HG02970 (cell line): ENCODE measurements around the gene COL4A6.
"Not testable (repeated sequence)": the region's sequence is repeated elsewhere in the genome, so short reads cannot be mapped to it uniquely, and the experiment has no call there.

Source experiments
- ATAC-seq: cut with Tn5 transposase; IDR thresholded peaks from one replicate; pipeline ENCODE4 v1.9.1; 2021; ENCODE audit warnings: mild to moderate bottlenecking, moderate library complexity, moderate number of reproducible peaks; ENCODE audit not compliant: unreplicated experiment, low FRiP score

COL4A6 gene

GRCh38 chrX:108438110-108438623 is at the start of gene COL4A6:
Gene COL4A6 (minus strand): TSS chrX:108438422. CDS start chrX:108438196, 226 bp downstream.
- no peak for ATAC-seq

- ATAC-seq, result no peak
Observed at GRCh38 chrX:108485960-108486359, 47.7 kb upstream of the COL4A6 start.

GRCh38 chrX:108484251-108484650 is 46.0 kb upstream of the COL4A6 start:
- ATAC-seq, result no peak

- ATAC-seq, result not testable (repeated sequence)
Observed at GRCh38 chrX:108481528-108481927, 43.3 kb upstream of the COL4A6 start.

GRCh38 chrX:108473979-108474378 is 35.8 kb upstream of the COL4A6 start:
- ATAC-seq, result no peak

GRCh38 chrX:108468486-108468885 is 30.3 kb upstream of the COL4A6 start:
- ATAC-seq, result no peak

- no peak for ATAC-seq
Observed at GRCh38 chrX:108464604-108465003, 26.4 kb upstream of the COL4A6 start.

- no peak for ATAC-seq
Observed at GRCh38 chrX:108456971-108457477, 18.8 kb upstream of the COL4A6 start.

- no peak for ATAC-seq
Observed at GRCh38 chrX:108453841-108454240, 15.6 kb upstream of the COL4A6 start.

- no peak for ATAC-seq
Observed at GRCh38 chrX:108447303-108447702, 9.1 kb upstream of the COL4A6 start.

- ATAC-seq, result no peak
Observed at GRCh38 chrX:108442901-108443464, 4.8 kb upstream of the COL4A6 start.

- ATAC-seq, result no peak
Observed at GRCh38 chrX:108439961-108440696, 1.9 kb upstream of the COL4A6 start.

GRCh38 chrX:108439426-108439942 is 1.3 kb upstream of the COL4A6 start, which contains the start of gene COL4A5:
Gene COL4A5 (plus strand): TSS chrX:108439838. CDS start chrX:108440126, 288 bp downstream.
- no peak for ATAC-seq

- ATAC-seq, result no peak
Observed at GRCh38 chrX:108437349-108438109, 693 bp downstream of the COL4A6 start.

GRCh38 chrX:108435261-108435660 is 3.0 kb downstream of the COL4A6 start:
- ATAC-seq, result no peak

GRCh38 chrX:108426262-108426661 is 12.0 kb downstream of the COL4A6 start:
- ATAC-seq, result no peak

- ATAC-seq, result no peak
Observed at GRCh38 chrX:108420481-108420880, 17.7 kb downstream of the COL4A6 start.

GRCh38 chrX:108419401-108419800 is 18.8 kb downstream of the COL4A6 start:
- no peak for ATAC-seq

GRCh38 chrX:108417257-108417656 is 21.0 kb downstream of the COL4A6 start:
- no peak for ATAC-seq

GRCh38 chrX:108415891-108416290 is 22.3 kb downstream of the COL4A6 start:
- no peak for ATAC-seq

- no peak for ATAC-seq
Observed at GRCh38 chrX:108415146-108415545, 23.1 kb downstream of the COL4A6 start.
